ENCODE data around the gene WFIKKN1. TPM values are rescaled to one million over a fixed set of nuclear protein-coding genes. Genes with fewer than 3 reads are reported as not detected.
A peak's percentile ranks its signal among the peaks of the same experiment; 100 is the strongest.

Gene WFIKKN1
- total and polyA plus RNA-seq, 7 donors: 0.30 to 2.0 (median 0.36) TPM

- 4 to 6% (median 6%) methylated on average over 45 to 50 of the region's 50 CpGs for WGBS, 3 donors
- ATAC-seq (peak in 2 of 4 donors; percentile 1 to 15), DNase-seq (no peak)
- H3K27ac ChIP-seq: peak overlapping the region; percentile 89
- intact Hi-C loops (cut with DNase I): no loop called here
- peak overlapping the region; percentile 98 for H3K4me3 ChIP-seq
- no peak for TF ChIP-seq CTCF (IDR thresholded peaks at IDR 0.05)
- no peaks in the 10 kb centered on the region for H3K9me3 ChIP-seq
- H3K4me1 ChIP-seq: peaks cover 14% of the 10 kb centered on the region
- H3K27me3 ChIP-seq (ENCODE audit: insufficient read depth in 3 of 3, low read length in 2 of 3): no peaks in the 10 kb centered on the region
- peaks cover 4 to 45% of the 10 kb centered on the region in 2 donors for H3K36me3 ChIP-seq (ENCODE audit: insufficient read depth in 1 of 2, low read depth in 1 of 2)
Measured at GRCh38 chr16:668519-669171, 37.9 kb downstream of the WFIKKN1 start.

DNA sequence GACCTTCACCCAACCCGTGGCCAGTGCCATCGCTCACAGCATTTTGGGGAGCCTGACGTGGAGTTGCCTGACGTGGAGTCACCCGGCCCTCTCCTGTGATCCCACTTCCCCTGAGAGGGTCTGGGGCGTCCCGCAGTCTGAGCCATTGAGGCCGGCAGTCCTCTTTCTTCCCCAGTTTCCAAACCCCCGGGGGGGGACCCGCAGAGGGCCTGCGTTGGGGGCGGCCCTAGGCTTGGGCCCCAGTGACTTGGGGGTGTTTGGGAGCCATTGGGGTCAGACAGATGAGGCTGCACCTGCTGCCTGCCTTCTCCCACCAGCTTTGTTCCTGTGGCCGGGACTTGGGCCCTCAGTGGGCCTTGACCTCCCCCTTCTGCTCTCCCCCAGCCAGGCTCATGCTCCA is 38.9 kb downstream of the WFIKKN1 start:
- Histone ChIP-seq H3K4me1 (peaks cover 14% of the 10 kb centered on the region), H3K27me3 (ENCODE audit: insufficient read depth in 3 of 3, low read length in 2 of 3) (no peaks in the 10 kb centered on the region), H3K9me3 (no peaks in the 10 kb centered on the region), H3K36me3 (ENCODE audit: insufficient read depth in 1 of 2, low read depth in 1 of 2) (peaks cover 4 to 46% of the 10 kb centered on the region in 2 donors), H3K4me3 (no peak overlapping the region), H3K27ac (no peak overlapping the region)
- no peak for DNase-seq
- 86 to 93% (median 90%) methylated on average over 13 of the region's 13 CpGs for WGBS, 3 donors
- intact Hi-C loops (cut with DNase I): no loop called here
- ATAC-seq: no peak
- no peak for TF ChIP-seq CTCF (IDR thresholded peaks at IDR 0.05)

- no peak for TF ChIP-seq CTCF (IDR thresholded peaks at IDR 0.05)
- Histone ChIP-seq H3K9me3 (no peaks in the 10 kb centered on the region), H3K27me3 (ENCODE audit: insufficient read depth in 3 of 3, low read length in 2 of 3) (no peaks in the 10 kb centered on the region), H3K27ac (no peak overlapping the region), H3K4me1 (peaks cover 21% of the 10 kb centered on the region), H3K4me3 (no peak overlapping the region), H3K36me3 (ENCODE audit: insufficient read depth in 1 of 2, low read depth in 1 of 2) (peaks cover 4 to 46% of the 10 kb centered on the region in 2 donors)
- intact Hi-C loops (cut with DNase I): no loop called here
- no peak for ATAC-seq
- DNase-seq: no peak
- WGBS, 3 donors: 88 to 89% (median 89%) methylated on average over 52 of the region's 52 CpGs
Measured at GRCh38 chr16:670485-671352, 39.9 kb downstream of the WFIKKN1 start.

GRCh38 chr16:671353-672131 is 40.8 kb downstream of the WFIKKN1 start:
- ATAC-seq: no peak
- Histone ChIP-seq H3K36me3 (ENCODE audit: insufficient read depth in 1 of 2, low read depth in 1 of 2) (peaks cover 4 to 46% of the 10 kb centered on the region in 2 donors), H3K27ac (no peak overlapping the region), H3K4me1 (peaks cover 21% of the 10 kb centered on the region), H3K27me3 (ENCODE audit: insufficient read depth in 3 of 3, low read length in 2 of 3) (no peaks in the 10 kb centered on the region), H3K4me3 (no peak overlapping the region), H3K9me3 (no peaks in the 10 kb centered on the region)
- DNase-seq: no peak
- TF ChIP-seq CTCF (IDR thresholded peaks at IDR 0.05): no peak
- WGBS, 3 donors: 79 to 84% (median 83%) methylated on average over 38 to 40 of the region's 40 CpGs
- intact Hi-C loops (cut with DNase I): no loop called here

Data from psoas muscle (tissue), 8 donors.